H54 (cell line): ENCODE measurements around the gene PPP6R1.

Experiments
- DNase-seq: peaks from one replicate; pipeline ENCODE4 v3.0.0; 2011; ENCODE audit warnings: low spot score, mixed read lengths; ENCODE audit not compliant: insufficient read length
- FAIRE-seq: peaks from 3 replicates; lab custom pipeline; 2011; peaks lifted over from hg19 to GRCh38; lab: Jason Lieb, UNC
- POLR2A ChIP-seq: IDR thresholded peaks from 2 replicates; pipeline ENCODE4 v1.6.1; 2011; ENCODE audit warnings: low read depth, mild to moderate bottlenecking, low read length

PPP6R1 gene

DNA sequence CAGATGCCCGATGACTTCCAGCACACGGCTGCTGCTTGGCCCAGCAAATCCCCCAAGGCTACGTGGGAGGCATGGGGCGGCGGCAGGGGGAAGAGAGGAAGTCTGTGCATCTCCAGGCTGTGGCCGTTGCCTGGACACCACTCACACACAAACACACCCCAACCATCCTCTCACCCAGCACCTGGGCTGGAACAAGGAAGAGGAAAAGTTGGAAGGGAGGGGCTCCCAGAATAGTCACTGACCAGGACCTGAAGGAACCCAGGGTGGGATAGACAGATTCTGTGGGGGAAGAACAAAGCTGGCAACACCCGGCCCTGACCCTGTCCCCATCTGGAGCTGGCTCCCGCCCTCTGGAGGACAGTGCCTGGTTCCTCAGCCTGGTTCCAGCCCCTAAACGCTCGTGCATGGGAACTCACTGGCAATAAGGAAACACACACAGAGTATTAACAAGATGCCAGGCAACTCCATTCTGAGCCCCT is 11.2 kb downstream of the PPP6R1 start:
- no peak for TF ChIP-seq POLR2A
- no peak for FAIRE-seq
- no peak for DNase-seq

DNA sequence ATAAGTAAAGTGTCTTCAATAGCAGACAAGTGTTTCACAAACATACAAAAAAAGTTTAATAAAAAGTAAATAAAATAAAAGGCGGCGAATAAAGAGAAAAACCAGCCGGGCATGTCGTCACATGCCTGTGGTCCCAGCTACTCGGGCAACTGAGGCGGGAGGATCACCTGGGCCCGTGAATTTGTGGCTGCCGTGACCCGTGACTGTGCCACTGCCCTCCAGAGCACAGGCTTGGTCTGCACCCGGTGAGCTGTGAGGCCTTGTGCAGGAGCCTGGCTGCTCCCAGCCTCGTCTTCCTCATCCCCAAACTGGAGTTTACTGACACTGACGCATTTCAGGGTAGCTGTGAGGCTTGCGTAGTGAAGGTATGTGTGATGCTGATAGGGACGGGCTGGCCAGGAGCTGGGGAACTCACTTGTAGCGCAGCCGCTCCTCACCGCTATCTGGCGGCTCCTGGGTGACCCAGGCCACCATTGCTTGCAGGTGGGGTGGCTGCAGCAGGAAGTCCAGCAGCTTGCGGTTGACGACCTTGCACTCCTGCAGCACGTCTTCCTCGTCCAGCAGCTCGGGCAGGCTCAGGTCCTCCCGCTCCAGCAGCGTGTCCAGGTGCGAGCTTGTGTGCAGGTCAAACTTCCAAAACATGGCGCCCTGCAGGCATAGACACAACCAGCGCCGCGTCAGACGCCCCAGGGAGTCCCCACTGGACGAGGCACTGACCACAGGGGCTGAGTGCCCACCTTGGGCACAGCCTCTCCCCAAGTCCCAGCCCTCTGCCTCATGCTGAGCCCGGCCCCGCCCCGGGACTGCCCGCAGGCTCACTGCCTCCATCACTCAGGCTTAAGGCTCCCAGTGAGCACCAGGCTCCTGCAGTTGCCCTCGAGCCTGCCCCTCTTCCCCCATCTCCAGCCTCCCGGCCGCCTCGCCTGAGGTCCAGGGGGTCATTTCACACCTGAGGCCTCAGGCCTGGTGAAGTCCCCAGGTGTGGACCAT is 12.1 kb downstream of the PPP6R1 start:
- FAIRE-seq (no peak), DNase-seq (no peak)
- no peak for TF ChIP-seq POLR2A

DNA sequence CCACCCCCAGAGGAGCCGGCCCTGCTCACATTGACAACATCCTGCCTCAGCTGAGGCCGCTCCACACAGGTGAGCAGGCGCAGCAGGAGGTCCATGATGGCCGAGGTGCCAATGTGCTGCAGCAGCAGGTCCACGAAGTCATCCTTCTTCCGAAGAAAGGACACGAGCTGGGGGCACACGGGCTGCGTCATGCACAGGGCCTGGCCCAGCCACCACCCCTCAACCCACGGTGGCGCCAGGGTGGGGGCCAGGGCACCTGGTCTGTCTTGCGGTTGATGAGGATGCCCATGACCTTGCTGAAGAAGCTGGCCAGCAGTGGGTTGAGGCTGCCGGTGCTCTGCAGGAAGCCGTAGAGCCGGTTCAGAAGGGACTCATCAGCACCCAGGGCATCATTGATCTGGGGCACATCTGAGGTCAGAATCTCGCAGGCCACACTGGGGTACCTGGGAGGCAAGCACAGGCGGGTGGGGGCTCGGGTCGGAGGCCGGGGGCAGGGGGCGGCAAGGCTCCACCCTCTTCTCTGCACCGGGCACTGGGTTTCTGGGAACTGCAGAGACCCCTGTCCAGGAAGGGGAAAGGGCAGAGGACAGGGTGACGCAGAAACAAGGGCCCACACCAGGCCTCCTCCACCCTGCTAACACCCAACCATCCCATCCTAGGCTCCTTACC is 13.4 kb downstream of the PPP6R1 start:
- FAIRE-seq (no peak), DNase-seq (no peak)
- TF ChIP-seq POLR2A: no peak

DNA sequence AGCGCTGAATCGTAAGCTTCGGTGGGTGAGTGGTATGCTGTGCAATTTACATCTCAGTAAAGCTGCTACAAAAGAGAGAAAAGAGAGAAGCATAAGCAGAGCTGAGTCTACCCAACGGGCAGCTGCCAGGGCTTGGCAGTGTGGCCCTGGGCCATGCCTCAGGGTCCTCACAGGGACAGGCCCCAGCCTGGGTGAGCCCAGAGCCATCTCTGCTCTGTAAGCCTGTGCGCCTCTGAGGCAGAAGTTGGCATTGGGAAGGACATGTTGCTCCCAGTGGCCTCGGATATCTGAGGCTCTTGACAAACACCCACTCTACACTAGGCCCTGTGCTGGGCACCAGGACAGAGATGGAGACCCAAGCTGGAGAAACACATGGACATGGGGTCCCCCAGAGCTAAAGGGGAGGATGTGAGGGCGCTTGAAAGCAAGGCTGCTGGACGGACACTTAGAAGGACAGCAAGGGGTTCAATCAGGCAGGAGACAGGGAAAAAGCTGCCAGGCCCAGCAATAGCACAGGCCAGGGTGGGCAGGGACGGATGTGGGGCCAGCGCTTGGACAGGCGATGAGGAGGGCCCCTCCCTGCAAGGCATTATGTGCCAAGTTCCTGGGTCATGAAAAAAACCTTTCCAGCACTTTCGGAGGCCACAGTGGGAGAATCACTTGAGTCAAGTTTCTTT is 14.7 kb downstream of the PPP6R1 start:
- no peak for FAIRE-seq
- no peak for TF ChIP-seq POLR2A
- no peak for DNase-seq

DNA sequence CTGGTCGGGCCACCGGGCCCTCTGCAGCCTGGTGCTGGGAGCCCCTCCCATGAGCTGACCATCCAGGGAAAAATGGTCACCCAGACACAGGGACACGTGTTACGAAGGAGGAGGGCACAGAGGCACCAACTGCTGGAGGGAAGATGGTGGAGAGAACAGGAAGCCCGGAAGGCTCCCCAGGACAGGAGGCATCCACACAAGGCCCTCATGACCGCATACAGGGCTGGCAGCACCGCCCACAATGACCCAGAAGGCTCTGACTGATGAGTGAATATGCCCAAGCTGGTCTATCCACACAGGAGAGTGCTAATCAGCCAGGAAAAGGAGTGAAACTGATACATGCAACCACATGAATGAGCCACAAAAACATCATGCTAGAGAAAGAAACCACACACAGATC is 16.3 kb downstream of the PPP6R1 start:
- no peak for DNase-seq
- no peak for TF ChIP-seq POLR2A
- FAIRE-seq: no peak

DNA sequence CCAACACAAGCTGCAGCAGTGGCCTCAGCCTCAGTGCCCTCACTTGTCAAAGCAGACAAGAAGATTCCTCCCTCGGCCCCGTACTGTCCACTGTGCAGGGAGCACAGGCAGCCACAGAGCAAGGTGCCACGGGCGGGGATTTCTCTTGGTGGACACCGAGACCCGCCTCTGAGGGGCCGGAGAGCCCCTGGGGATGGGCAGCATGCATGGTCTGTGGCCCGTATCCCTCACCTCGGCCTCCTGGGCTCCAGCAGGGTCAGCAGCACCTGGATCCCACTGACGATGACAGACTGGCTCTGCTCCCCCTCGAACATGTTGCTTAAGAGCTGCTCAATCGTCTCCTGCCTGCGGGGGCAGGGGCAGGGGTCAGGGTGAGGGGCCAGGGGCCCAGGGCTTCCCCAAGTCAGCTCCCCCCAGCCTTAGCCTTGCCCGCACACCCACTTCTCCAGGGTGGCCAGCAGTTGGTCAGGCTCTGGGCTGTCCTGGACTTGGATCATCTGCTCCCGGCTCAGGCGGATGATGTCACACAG is 16.8 kb downstream of the PPP6R1 start:
- FAIRE-seq: no peak

DNA sequence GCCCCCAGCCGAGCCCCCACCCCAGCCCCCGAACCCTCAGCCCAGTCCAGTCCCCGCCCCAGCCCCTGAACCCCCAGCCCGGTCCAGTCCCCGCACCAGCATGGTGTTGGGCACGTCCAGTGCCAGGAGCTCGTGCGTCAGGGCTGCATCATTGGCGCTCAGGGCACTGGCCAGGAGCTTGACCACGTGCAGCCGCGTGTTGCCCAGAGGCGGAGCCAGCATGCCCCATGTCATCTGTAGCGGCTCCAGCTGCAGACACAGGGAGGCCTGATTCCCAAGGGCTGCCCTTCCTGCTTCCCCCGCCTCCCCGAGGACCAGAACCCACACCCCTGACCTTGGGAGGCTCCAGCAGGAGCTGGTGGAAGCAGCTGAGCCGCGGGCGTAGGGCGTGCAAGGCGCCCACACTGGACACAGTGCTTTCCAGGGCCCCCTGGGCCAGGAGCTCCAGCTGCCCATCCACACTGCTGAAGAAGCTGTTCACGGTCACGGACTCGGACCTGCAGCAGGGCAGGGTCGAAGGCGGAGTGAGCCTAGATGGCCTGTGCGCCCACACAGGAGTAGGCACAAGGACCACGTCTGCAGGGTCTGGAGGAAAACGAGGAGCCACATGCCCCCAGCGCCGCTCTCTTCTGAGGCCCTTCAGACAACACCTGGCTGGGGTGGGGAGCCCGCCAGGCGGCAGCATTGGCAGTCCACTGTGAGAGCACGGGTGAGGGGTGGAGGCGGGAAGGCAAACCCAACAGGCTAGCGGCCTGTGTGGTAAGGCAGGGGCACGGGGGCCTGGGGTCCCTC is 17.5 kb downstream of the PPP6R1 start:
- DNase-seq (no peak), FAIRE-seq (no peak)
- no peak for TF ChIP-seq POLR2A

More for the DNA sequence above, 16.8 kb downstream of the PPP6R1 start:
- TF ChIP-seq POLR2A: no peak
- no peak for DNase-seq

DNA sequence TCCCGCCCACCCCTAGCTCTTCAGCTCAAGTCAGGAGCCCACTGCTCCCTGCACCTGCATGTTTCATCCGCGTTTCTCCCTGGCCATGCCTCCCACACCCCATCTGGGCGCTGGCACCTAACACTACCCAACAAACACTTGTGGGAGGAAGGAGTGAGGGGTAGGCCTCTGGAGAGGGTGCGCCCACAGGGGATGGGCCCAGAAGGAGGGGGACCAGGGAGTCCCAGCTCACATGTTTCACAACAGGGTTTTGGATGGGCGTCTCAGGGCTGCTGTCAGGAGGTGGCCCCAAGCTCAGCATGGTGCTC is 18.1 kb downstream of the PPP6R1 start:
- FAIRE-seq: no peak
- TF ChIP-seq POLR2A: no peak
- no peak for DNase-seq

DNA sequence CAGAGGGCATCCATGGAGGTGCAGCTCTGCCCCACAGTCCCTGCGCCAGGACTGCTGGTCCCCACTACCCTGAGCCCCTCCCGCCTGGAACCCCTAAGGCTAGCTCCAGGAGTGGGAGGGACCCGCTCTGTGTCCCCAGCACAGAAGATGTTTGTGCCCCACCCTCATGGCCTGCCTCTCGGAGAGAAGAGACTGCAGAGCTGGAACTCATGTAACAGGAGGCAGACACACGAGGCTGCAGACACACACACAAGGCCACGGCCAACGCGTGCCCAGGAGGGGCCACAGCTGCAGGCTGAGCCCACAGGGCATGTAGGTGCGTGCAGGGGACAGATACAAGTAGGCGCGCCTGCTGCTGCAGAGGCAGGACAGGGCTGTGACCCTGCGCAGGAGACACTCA is 19.8 kb downstream of the PPP6R1 start:
- FAIRE-seq: no peak
- TF ChIP-seq POLR2A: no peak

DNA sequence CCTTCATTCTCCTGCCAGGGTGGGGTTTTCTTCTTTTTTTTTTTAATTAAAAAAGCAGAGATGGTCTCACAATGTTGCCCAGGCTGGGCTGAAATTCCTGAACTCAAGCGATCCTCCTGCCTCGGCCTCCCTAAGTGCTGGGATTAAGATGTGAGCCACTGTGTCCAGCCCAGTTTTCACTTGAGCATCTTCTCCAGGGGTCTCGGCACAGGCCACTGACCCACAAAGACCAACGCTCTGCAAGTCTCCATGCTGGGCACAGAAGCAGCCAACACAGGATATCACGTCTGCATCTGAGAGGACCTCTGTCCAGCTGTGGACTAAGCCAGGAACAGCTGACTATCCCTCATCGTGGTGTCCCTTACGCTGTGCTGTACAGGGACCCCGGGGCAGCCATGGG is 20.8 kb downstream of the PPP6R1 start:
- TF ChIP-seq POLR2A: no peak
- FAIRE-seq (no peak), DNase-seq (no peak)

More for the DNA sequence above, 19.8 kb downstream of the PPP6R1 start:
- DNase-seq: no peak

DNA sequence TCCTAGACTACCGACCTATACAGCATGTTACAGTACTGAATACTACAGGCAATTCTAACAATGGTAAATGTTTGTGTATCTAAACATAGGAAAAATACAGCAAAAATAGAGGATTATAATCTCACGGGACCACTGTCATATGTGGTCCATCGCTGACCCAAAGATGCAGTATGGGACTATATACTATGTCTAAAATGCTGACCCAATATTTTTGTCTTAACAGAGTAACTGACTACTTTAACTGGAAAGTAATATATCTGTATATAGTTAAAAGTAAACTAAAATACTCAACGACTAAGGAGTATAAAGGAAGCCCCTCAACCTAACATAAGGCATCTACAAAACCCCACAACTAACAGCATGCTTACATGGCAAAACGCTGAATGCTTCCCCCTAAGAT is 25.8 kb downstream of the PPP6R1 start:
- no peak for FAIRE-seq
- no peak for TF ChIP-seq POLR2A
- DNase-seq: no peak

DNA sequence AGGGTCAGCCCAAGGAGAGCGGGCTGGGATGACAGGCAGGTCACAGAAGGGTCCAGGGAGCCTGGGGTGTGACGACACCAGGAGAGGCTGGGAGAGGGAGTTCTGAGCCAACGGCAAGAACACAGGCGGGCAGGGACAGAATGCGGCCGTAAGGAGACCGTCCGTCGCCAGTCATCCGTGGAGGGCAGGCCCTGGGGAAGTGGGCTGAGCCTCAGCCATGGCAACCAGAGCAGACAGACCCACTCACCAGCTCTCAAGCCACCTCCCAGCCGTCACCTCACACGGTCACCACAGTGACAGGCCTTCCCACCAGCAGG is 26.6 kb downstream of the PPP6R1 start:
- DNase-seq: no peak
- no peak for TF ChIP-seq POLR2A
- FAIRE-seq: no peak
